ENCODE data around the gene CDK3. TPM values are rescaled to one million over a fixed set of nuclear protein-coding genes. Genes with fewer than 3 reads are reported as not detected.

Gene CDK3
- total RNA-seq, 1 experiment from 2014 or later, result 5.2 TPM

GRCh38 chr17:76048025-76048605 is 47.5 kb downstream of the CDK3 start:
- ChIA-PET POLR2A (no interaction called here), CTCF (interaction anchor here (0.6 kb wide), 1 partner anchor 154 kb away, joined by 4 read pairs; no protein-coding TSS in a partner anchor)
- Histone ChIP-seq H3K27me3 (replicated peaks; ENCODE audit: control insufficient read depth, insufficient read depth, low read length) (no peaks in the 10 kb centered on the region), H3K9me3 (no peaks in the 10 kb centered on the region), H3K36me3 (ENCODE audit: control insufficient read depth, insufficient read depth, low read length) (peaks cover 3% of the 10 kb centered on the region), H3K4me1 (no peaks in the 10 kb centered on the region), H3K4me3 (ENCODE audit: low read depth, low read length) (no peak overlapping the region)
- H3K36me3 Mint-ChIP-seq (ENCODE audit: insufficient read depth, unreplicated experiment), result peaks cover 93% of the 10 kb centered on the region
- H3K27ac Mint-ChIP-seq (ENCODE audit: unreplicated experiment), result no peak overlapping the region
- TF ChIP-seq CTCF (IDR thresholded peaks at IDR 0.05; ENCODE audit: insufficient read depth in 1 of 2, low read depth in 1 of 2, low read length in 1 of 2, severe bottlenecking in 1 of 2, unreplicated experiment in 1 of 2), result no peak
- no peak for DNase-seq
- no peaks in the 10 kb centered on the region for H3K27me3 Mint-ChIP-seq (ENCODE audit: insufficient read depth, unreplicated experiment)
- no peaks in the 10 kb centered on the region for H3K9me3 Mint-ChIP-seq (ENCODE audit: unreplicated experiment)
- no TSS peak for BruUV-seq (replicated peaks)
- H3K4me1 Mint-ChIP-seq (ENCODE audit: low read depth, unreplicated experiment), result no peaks in the 10 kb centered on the region
- intact Hi-C loops (cut with micrococcal nuclease; ENCODE audit: unreplicated experiment), result no loop called here
- H3K4me3 Mint-ChIP-seq (ENCODE audit: unreplicated experiment), result no peak overlapping the region

- POLR2A ChIA-PET, result no interaction called here
These were observed 48.1 kb downstream of the CDK3 start for GRCh38 chr17:76048711-76049110.

GRCh38 chr17:76049239-76049638 is 48.6 kb downstream of the CDK3 start:
- BruUV-seq (replicated peaks), result no TSS peak
- Mint-ChIP-seq H3K27me3 (ENCODE audit: insufficient read depth, unreplicated experiment) (no peaks in the 10 kb centered on the region), H3K36me3 (ENCODE audit: insufficient read depth, unreplicated experiment) (peaks cover 93% of the 10 kb centered on the region), H3K9me3 (ENCODE audit: unreplicated experiment) (no peaks in the 10 kb centered on the region), H3K4me1 (ENCODE audit: low read depth, unreplicated experiment) (peaks cover 9% of the 10 kb centered on the region), H3K4me3 (ENCODE audit: unreplicated experiment) (no peak overlapping the region), H3K27ac (ENCODE audit: unreplicated experiment) (no peak overlapping the region)
- CTCF ChIA-PET, result interaction anchor here (0.5 to 0.7 kb wide), 2 partner anchors 130 to 172 kb away, joined by 3 read pairs; no protein-coding TSS in a partner anchor
- no peak for TF ChIP-seq CTCF (IDR thresholded peaks at IDR 0.05; ENCODE audit: insufficient read depth in 1 of 2, low read depth in 1 of 2, low read length in 1 of 2, severe bottlenecking in 1 of 2, unreplicated experiment in 1 of 2)
- DNase-seq, result no peak
- Histone ChIP-seq H3K4me3 (ENCODE audit: low read depth, low read length) (no peak overlapping the region), H3K27me3 (replicated peaks; ENCODE audit: control insufficient read depth, insufficient read depth, low read length) (no peaks in the 10 kb centered on the region), H3K4me1 (peaks cover 9% of the 10 kb centered on the region), H3K36me3 (ENCODE audit: control insufficient read depth, insufficient read depth, low read length) (peaks cover 2% of the 10 kb centered on the region), H3K9me3 (no peaks in the 10 kb centered on the region)
- intact Hi-C loops (cut with micrococcal nuclease; ENCODE audit: unreplicated experiment), result no loop called here
- POLR2A ChIA-PET, result no interaction called here

More at GRCh38 chr17:76048711-76049110, 48.1 kb downstream of the CDK3 start:
- CTCF ChIA-PET, result interaction anchor here (0.7 kb wide), 1 partner anchor 171 kb away, joined by 3 read pairs; no protein-coding TSS in a partner anchor
- intact Hi-C loops (cut with micrococcal nuclease; ENCODE audit: unreplicated experiment), result no loop called here
- peaks cover 4% of the 10 kb centered on the region for H3K4me1 ChIP-seq
- Mint-ChIP-seq H3K4me3 (ENCODE audit: unreplicated experiment) (no peak overlapping the region), H3K4me1 (ENCODE audit: low read depth, unreplicated experiment) (peaks cover 4% of the 10 kb centered on the region), H3K27me3 (ENCODE audit: insufficient read depth, unreplicated experiment) (no peaks in the 10 kb centered on the region), H3K9me3 (ENCODE audit: unreplicated experiment) (no peaks in the 10 kb centered on the region), H3K36me3 (ENCODE audit: insufficient read depth, unreplicated experiment) (peaks cover 93% of the 10 kb centered on the region), H3K27ac (ENCODE audit: unreplicated experiment) (no peak overlapping the region)
- H3K4me3 ChIP-seq (ENCODE audit: low read depth, low read length), result no peak overlapping the region
- DNase-seq, result no peak
- no peak for TF ChIP-seq CTCF (IDR thresholded peaks at IDR 0.05; ENCODE audit: insufficient read depth in 1 of 2, low read depth in 1 of 2, low read length in 1 of 2, severe bottlenecking in 1 of 2, unreplicated experiment in 1 of 2)
- no peaks in the 10 kb centered on the region for H3K9me3 ChIP-seq
- H3K36me3 ChIP-seq (ENCODE audit: control insufficient read depth, insufficient read depth, low read length), result peaks cover 3% of the 10 kb centered on the region
- no peaks in the 10 kb centered on the region for H3K27me3 ChIP-seq (replicated peaks; ENCODE audit: control insufficient read depth, insufficient read depth, low read length)
- no TSS peak for BruUV-seq (replicated peaks)
